Epithelial cell of esophagus (primary cell): ENCODE data around the gene SATB1.
A peak's percentile ranks its signal among the peaks of the same experiment; 100 is the strongest.

Experiments used
- DNase-seq: peaks from one replicate; pipeline ENCODE4 v3.0.0; 2010; ENCODE audit warnings: low read depth
- H3K4me3 ChIP-seq: 2 replicates; pipeline ENCODE4 v1.5.1; 2011; ENCODE audit warnings: mild to moderate bottlenecking, low read length, control low read depth
- TF ChIP-seq, protein P1 (sequence below): IDR thresholded peaks from 2 replicates; pipeline ENCODE4 v1.5.1; 2011; ENCODE audit warnings: low read depth, mild to moderate bottlenecking, low read length, control low read depth, inconsistent platforms; ENCODE audit not compliant: insufficient read depth; ENCODE audit errors: missing control alignments

The SATB1 gene

DNA sequence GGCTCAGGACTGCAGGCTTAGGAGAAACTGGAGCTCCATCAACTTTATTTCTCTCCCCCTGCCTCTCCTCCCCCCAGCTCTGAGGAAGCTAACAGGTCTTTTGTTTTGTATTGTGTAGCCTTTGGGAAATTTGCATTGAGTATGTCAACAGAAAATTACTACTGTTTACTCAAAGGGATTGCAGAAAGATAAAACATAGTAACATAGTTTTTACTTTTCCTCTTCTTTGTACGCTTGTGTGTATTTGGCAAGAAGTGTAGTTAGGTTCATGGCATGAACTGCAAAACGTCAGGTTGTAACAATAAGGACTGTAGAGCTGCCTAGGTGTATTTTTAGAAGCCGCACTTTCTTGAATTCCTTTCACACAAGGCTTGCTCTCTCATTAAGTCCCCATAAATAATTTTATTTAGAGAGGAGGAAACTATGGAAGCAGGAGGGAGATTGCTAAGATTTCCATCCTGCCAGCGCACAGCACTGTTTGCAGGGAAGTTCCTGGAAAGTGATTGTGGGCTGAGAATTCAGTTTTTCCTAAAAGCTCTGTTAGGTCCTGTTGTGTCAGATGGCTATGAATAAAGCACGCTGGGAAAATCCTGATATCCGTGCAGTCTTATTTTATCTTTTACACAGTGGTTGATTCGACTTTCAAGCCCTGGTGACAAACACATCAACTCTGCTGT lies 21.1 kb upstream of the SATB1 start:
- H3K4me3 ChIP-seq: no peak overlapping the region
- TF ChIP-seq, protein P1, sequence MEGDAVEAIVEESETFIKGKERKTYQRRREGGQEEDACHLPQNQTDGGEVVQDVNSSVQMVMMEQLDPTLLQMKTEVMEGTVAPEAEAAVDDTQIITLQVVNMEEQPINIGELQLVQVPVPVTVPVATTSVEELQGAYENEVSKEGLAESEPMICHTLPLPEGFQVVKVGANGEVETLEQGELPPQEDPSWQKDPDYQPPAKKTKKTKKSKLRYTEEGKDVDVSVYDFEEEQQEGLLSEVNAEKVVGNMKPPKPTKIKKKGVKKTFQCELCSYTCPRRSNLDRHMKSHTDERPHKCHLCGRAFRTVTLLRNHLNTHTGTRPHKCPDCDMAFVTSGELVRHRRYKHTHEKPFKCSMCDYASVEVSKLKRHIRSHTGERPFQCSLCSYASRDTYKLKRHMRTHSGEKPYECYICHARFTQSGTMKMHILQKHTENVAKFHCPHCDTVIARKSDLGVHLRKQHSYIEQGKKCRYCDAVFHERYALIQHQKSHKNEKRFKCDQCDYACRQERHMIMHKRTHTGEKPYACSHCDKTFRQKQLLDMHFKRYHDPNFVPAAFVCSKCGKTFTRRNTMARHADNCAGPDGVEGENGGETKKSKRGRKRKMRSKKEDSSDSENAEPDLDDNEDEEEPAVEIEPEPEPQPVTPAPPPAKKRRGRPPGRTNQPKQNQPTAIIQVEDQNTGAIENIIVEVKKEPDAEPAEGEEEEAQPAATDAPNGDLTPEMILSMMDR: no peak
- no peak for DNase-seq

DNA sequence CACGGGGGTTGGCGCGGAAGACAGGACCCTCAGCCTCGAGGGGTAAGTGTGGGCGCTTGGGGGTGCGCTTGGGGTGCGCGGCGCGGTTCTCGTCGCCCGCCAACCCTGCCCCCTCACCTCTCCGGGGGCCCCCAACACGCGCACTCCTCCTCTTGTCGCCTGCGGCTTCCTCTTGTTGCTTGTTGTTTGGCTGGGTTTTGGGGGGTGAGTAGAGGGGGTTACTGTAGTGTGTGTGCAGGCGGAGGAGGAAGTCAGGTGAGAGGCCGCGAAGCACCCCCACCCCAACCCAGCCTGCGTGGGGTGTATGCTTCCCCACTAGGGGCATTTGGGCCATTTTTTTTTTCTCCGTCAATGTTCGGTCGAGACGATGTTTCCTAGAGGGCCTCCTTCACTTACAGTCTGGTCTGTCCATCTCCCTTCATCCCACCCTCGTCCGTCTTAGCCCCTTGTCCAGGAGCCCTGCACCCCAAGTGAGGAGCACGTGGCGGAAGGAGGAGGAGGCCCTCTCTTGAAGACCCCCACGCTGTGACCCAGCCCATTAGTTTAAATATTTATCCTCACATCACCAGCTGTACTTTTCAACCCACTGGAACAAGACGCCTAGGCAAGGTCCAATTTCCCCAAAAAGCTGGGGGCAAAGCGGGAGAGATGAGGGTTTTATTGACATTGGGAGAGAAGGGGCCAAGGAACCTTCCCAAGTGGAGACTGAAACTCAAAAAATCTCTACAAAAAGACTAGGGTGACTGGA lies 20.4 kb upstream of the SATB1 start:
- H3K4me3 ChIP-seq: no peak overlapping the region

DNA sequence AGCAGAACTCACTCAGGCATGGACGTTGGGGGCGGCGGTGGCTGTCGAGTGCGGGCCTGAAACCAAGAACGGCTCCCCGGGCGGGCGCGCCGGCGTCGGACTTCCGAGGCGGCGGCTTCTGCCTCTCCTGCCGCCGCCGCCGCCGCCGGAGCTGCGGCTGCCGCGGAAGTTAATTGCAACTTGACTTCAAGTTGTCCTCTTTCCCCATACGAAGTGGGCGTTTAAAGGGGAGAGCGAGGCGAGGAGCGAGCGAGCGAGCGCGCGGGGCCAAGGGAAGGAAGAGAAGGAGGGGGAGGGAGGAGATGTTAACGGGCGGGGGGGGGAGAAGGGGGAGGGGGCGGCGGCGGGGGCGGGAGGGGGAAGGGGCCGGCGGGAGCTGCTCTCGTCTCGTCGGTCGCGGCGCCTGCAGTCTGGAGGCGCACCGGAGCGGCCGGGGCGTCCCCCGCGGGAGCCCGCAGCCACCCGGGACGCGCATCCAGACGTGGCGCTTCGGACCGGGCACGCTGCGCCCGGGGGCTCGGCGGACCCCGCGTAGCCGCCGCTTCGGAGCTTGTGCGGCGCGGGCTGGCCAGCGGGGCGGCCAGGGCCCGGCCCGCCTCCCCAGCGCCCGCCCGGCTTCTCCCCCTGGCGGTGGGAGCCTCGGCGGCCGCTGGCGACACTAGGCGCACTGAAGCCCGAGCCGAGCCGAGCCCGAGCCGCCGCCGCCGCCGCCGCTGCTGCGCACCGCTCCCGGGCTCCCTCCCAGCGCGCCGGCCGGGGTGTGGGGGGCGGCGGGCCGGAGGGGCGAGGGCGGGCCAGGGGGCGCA lies 19.7 kb upstream of the SATB1 start:
- DNase-seq: peak; percentile 61
- TF ChIP-seq, protein P1: peak; percentile 29
- H3K4me3 ChIP-seq: peak overlapping the region; percentile 36

More for the DNA sequence above, 20.4 kb upstream of the SATB1 start:
- DNase-seq: no peak
- TF ChIP-seq, protein P1: no peak

DNA sequence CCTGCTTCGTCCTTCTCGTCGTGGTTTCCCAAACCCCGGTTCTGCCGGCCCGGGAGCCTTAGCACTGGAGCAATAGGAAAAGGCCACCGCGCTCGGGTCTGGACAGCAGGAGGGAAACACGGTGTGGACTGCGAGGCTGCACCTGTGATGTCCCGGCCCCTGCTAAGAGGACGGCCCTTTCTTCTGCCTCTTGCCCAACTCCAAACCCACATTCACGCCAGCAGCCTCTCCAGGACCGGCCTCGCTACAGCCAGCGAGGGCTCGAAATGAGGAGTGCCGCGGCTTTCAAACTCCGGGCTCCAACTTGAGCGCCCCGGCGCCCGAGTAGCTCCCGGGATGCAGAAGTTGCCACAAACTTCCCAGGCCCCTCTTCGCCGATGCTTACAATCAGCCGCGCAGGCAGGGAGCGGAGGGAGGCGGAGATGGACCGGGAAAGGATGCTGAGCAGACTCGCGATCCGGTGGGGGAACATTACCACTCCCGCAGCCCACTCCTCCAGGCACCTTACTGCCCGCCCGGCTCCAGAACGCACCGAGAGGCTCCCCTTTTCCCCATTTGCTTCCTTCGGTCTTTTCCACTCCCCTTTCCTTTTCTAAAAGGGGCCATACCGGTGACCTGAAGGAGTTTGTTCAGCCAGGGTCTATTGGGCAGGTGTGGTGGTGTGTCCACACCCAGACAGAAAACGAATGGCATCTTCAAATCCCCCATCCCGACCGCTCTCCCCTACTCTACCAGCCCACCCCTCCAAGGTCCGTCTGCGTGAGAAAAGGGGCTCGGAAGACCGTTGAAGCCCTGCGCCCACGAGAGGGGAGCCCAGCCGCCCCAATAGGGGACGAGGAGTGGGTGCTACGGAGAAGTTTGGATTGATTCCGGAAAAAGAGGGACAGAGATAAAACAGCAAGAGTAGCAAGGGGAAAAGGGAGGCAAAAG lies 18.8 kb upstream of the SATB1 start:
- TF ChIP-seq, protein P1: no peak
- peak overlapping the region; percentile 36 for H3K4me3 ChIP-seq
- DNase-seq: no peak

DNA sequence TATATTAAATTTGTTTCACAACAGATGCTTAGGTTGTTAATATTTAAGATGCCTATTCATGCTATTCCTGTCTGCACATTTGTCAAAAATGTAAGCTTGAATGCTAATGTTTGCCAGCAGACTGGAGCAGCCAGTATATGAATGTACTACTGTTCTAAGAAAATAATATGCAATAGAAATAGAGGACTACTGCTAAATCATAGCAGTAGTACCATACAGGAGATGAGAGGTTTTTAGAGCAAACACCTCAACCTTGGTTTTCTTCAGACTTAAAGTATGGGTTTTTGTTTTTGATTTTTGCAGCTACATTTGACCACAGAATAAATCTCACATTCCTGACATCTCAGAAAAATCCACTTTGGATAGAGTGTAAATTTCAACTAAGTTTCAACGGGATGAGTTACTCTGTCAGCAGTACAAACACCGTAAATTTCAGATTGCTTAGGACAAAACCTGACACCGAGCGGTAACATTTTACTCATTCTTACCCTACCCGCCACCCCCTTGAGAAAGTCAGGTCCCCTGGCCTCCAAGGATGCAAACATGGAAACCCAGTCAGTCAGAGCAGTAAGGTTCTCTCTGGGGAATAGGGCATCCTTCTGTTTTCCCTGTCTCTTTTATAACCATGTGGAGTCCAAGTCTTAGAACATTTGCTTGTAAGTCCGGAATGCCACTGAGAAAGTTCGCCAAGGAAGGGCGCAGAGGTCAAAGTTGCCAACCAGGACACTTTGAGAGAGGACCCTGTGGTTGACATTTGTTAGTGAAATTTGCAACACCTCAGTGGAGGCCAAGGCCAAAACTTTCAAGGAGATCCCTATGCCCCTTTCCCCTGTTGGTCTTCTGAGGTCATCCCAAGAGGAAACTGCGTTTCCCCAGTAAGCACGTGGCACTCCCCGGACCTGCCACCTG lies 17.9 kb upstream of the SATB1 start:
- no peak overlapping the region for H3K4me3 ChIP-seq
- no peak for DNase-seq
- TF ChIP-seq, protein P1: no peak
